ENCODE results near the gene GCNT4.

- no peak for TF ChIP-seq CTCF (IDR thresholded peaks at IDR 0.05)
- TF ChIP-seq POLR2A (IDR thresholded peaks at IDR 0.05) = no peak
- TF ChIP-seq POLR2AphosphoS5 (IDR thresholded peaks at IDR 0.05) = no peak
- no peak for TF ChIP-seq EP300 (IDR thresholded peaks at IDR 0.05; ENCODE audit: low read depth)
Observed at GRCh38 chr5:75048457-75048953, 3.9 kb downstream of the GCNT4 start.

Measured in transverse colon (tissue), 4 donors.